ENCODE measurements around the gene ASCC1.

- TF ChIP-seq CTCF (IDR thresholded peaks at IDR 0.05; ENCODE audit: poor library complexity) (no peak), EZH2 (IDR thresholded peaks at IDR 0.05; ENCODE audit: borderline replicate concordance) (no peak), EZH2phosphoT487 (IDR thresholded peaks at IDR 0.05; ENCODE audit: low read depth, severe bottlenecking, unreplicated experiment) (no peak)
Observed at GRCh38 chr10:72098836-72099599, 117.1 kb downstream of the ASCC1 start.
